Astrocyte (in vitro differentiated cells and primary cell): Measurements from ENCODE around the gene GALNT7. TPM values are rescaled to one million over a fixed set of nuclear protein-coding genes. Genes with fewer than 3 reads are reported as not detected.
A peak's percentile ranks its signal among the peaks of the same experiment; 100 is the strongest.

Source experiments
- DNase-seq: peaks from one replicate; pipeline ENCODE4 v3.0.0-alpha.2; 2010; ENCODE audit warnings: low read depth
- FAIRE-seq: peaks from 2 replicates; lab custom pipeline; 2011; peaks lifted over from hg19 to GRCh38; lab: Jason Lieb, UNC
- H2AFZ ChIP-seq: 2 replicates; pipeline ENCODE4 v1.6.0; 2012; ENCODE audit warnings: low read depth, low read length, inconsistent platforms
- H3K27ac ChIP-seq: 2 replicates; pipeline ENCODE4 v1.5.1; 2011; ENCODE audit warnings: low read depth, low read length, inconsistent platforms
- H3K27me3 ChIP-seq: 2 replicates; pipeline ENCODE4 v1.6.0; 2011; ENCODE audit warnings: low read length, inconsistent platforms; ENCODE audit not compliant: insufficient read depth
- H3K36me3 ChIP-seq: 2 replicates; pipeline ENCODE4 v1.5.1; 2011; ENCODE audit warnings: low read length, inconsistent platforms; ENCODE audit not compliant: insufficient read depth
- H3K4me1 ChIP-seq: 2 replicates; pipeline ENCODE4 v1.5.1; 2011; ENCODE audit warnings: low read length, inconsistent platforms; ENCODE audit not compliant: insufficient read depth
- H3K4me2 ChIP-seq: 2 replicates; pipeline ENCODE4 v1.6.0; 2012; ENCODE audit warnings: low read length, inconsistent platforms
- H3K4me3 ChIP-seq: 2 replicates; pipeline ENCODE4 v1.5.1; 2011; ENCODE audit warnings: low read depth, mild to moderate bottlenecking, low read length, inconsistent platforms; ENCODE audit not compliant: insufficient read depth
- H3K79me2 ChIP-seq: 2 replicates; pipeline ENCODE4 v1.6.0; 2012; ENCODE audit warnings: mild to moderate bottlenecking, low read length, inconsistent platforms; ENCODE audit not compliant: insufficient read depth
- H3K9ac ChIP-seq: 2 replicates; pipeline ENCODE4 v1.6.0; 2012; ENCODE audit warnings: mild to moderate bottlenecking, low read length, inconsistent platforms
- H3K9me3 ChIP-seq: 2 replicates; pipeline ENCODE4 v1.5.1; 2012; ENCODE audit warnings: low read depth, mild to moderate bottlenecking, low read length, inconsistent platforms; ENCODE audit not compliant: insufficient read depth
- H4K20me1 ChIP-seq: 2 replicates; pipeline ENCODE4 v1.6.0; 2012; ENCODE audit warnings: low read length, inconsistent platforms; ENCODE audit not compliant: insufficient read depth
- H3K27ac Mint-ChIP-seq: one replicate; pipeline ENCODE4 v1.8.0; 2021; ENCODE audit warnings: mild to moderate bottlenecking, mixed read lengths; ENCODE audit not compliant: unreplicated experiment
- H3K27me3 Mint-ChIP-seq: one replicate; pipeline ENCODE4 v1.8.0; 2021; ENCODE audit warnings: low read depth, mixed read lengths; ENCODE audit not compliant: unreplicated experiment
- H3K36me3 Mint-ChIP-seq: one replicate; pipeline ENCODE4 v1.8.0; 2021; ENCODE audit warnings: low read depth, mixed read lengths; ENCODE audit not compliant: unreplicated experiment
- H3K4me1 Mint-ChIP-seq: one replicate; pipeline ENCODE4 v1.8.0; 2021; ENCODE audit warnings: low read depth, mixed read lengths; ENCODE audit not compliant: unreplicated experiment
- H3K4me3 Mint-ChIP-seq: one replicate; pipeline ENCODE4 v1.8.0; 2021; ENCODE audit warnings: mild to moderate bottlenecking, moderate library complexity, mixed read lengths; ENCODE audit not compliant: unreplicated experiment
- H3K9me3 Mint-ChIP-seq: one replicate; pipeline ENCODE4 v1.8.0; 2021; ENCODE audit warnings: mild to moderate bottlenecking, mixed read lengths; ENCODE audit not compliant: unreplicated experiment
- CTCF ChIP-seq: IDR thresholded peaks from 2 replicates; pipeline ENCODE4 v1.5.1; 2011; ENCODE audit warnings: low read depth, mild to moderate bottlenecking, inconsistent platforms, low read length, moderate library complexity; ENCODE audit not compliant: insufficient read depth
- EZH2 ChIP-seq: IDR thresholded peaks from 2 replicates; pipeline ENCODE4 v1.6.1; 2012; ENCODE audit warnings: mild to moderate bottlenecking, low read length, inconsistent platforms; ENCODE audit not compliant: insufficient read depth
- total RNA-seq: library from RNA; stranded (reverse); gene quantifications from 2 replicates; pipeline ENCODE4 v1.2.1, GENCODE V29; 2021

Gene GALNT7
- total RNA-seq, 1 donor from 2014 or later = 97.6 TPM

- H4K20me1 ChIP-seq = no peaks in the 10 kb centered on the region
- peak overlapping the region; percentile 39 for H2AFZ ChIP-seq
- H3K4me3 Mint-ChIP-seq = no peak overlapping the region
- peaks cover 9% of the 10 kb centered on the region for H3K4me1 Mint-ChIP-seq
- H3K9me3 Mint-ChIP-seq = peaks cover 2% of the 10 kb centered on the region
- TF ChIP-seq CTCF = no peak
- TF ChIP-seq EZH2 = no peak
- H3K4me1 ChIP-seq = peaks cover 6% of the 10 kb centered on the region
- H3K27ac Mint-ChIP-seq = peak overlapping the region; percentile 73
- no peak overlapping the region for H3K9ac ChIP-seq
- H3K27me3 ChIP-seq = no peaks in the 10 kb centered on the region
- H3K4me2 ChIP-seq = peak overlapping the region; percentile 50
- H3K27ac ChIP-seq = no peak overlapping the region
- H3K27me3 Mint-ChIP-seq = no peaks in the 10 kb centered on the region
- H3K79me2 ChIP-seq = no peaks in the 10 kb centered on the region
- FAIRE-seq (peak; percentile 82), DNase-seq (peak; percentile 65)
- no peak overlapping the region for H3K4me3 ChIP-seq
- no peaks in the 10 kb centered on the region for H3K36me3 ChIP-seq
- no peaks in the 10 kb centered on the region for H3K9me3 ChIP-seq
- no peaks in the 10 kb centered on the region for H3K36me3 Mint-ChIP-seq
Measured at GRCh38 chr4:173346074-173346473, 177.5 kb downstream of the GALNT7 start.

- H3K79me2 ChIP-seq = no peaks in the 10 kb centered on the region
- no peaks in the 10 kb centered on the region for H4K20me1 ChIP-seq
- no peaks in the 10 kb centered on the region for H3K36me3 Mint-ChIP-seq
- H3K4me1 ChIP-seq = peaks cover 6% of the 10 kb centered on the region
- no peak overlapping the region for H2AFZ ChIP-seq
- no peaks in the 10 kb centered on the region for H3K27me3 ChIP-seq
- H3K27me3 Mint-ChIP-seq = no peaks in the 10 kb centered on the region
- FAIRE-seq (no peak), DNase-seq (no peak)
- peaks cover 2% of the 10 kb centered on the region for H3K9me3 Mint-ChIP-seq
- TF ChIP-seq EZH2 (no peak), CTCF (no peak)
- H3K27ac Mint-ChIP-seq = no peak overlapping the region
- H3K9ac ChIP-seq = no peak overlapping the region
- no peaks in the 10 kb centered on the region for H3K9me3 ChIP-seq
- no peak overlapping the region for H3K27ac ChIP-seq
- no peak overlapping the region for H3K4me3 Mint-ChIP-seq
- no peak overlapping the region for H3K4me2 ChIP-seq
- no peak overlapping the region for H3K4me3 ChIP-seq
- H3K4me1 Mint-ChIP-seq = peaks cover 9% of the 10 kb centered on the region
- H3K36me3 ChIP-seq = no peaks in the 10 kb centered on the region
Measured at GRCh38 chr4:173347467-173347866, 178.9 kb downstream of the GALNT7 start.

GRCh38 chr4:173357939-173358338 lies 189.3 kb downstream of the GALNT7 start:
- Mint-ChIP-seq H3K27me3 (no peaks in the 10 kb centered on the region), H3K4me1 (no peaks in the 10 kb centered on the region), H3K9me3 (no peaks in the 10 kb centered on the region), H3K27ac (no peak overlapping the region), H3K4me3 (no peak overlapping the region), H3K36me3 (no peaks in the 10 kb centered on the region)
- Histone ChIP-seq H3K27me3 (no peaks in the 10 kb centered on the region), H3K4me1 (no peaks in the 10 kb centered on the region), H2AFZ (no peak overlapping the region), H3K36me3 (no peaks in the 10 kb centered on the region), H3K4me2 (no peak overlapping the region), H3K9ac (no peak overlapping the region), H4K20me1 (no peaks in the 10 kb centered on the region), H3K4me3 (no peak overlapping the region), H3K79me2 (no peaks in the 10 kb centered on the region), H3K27ac (no peak overlapping the region), H3K9me3 (no peaks in the 10 kb centered on the region)
- FAIRE-seq (no peak), DNase-seq (no peak)
- TF ChIP-seq EZH2 (no peak), CTCF (no peak)
